IMR-90 (cell line): ENCODE measurements around the gene CNTNAP3B. TPM values are rescaled to one million over a fixed set of nuclear protein-coding genes. Genes with fewer than 3 reads are reported as not detected.
"Not testable (repeated sequence)": the region's sequence is repeated elsewhere in the genome, so short reads cannot be mapped to it uniquely, and the experiment has no call there.

ENCODE experiments used
- ATAC-seq: fragments of 200-7000 bp; cut with Tn5 transposase; 2 replicates; pipeline ENCODE4 v1.9.1; 2020; ENCODE audit warnings: low read depth, mild to moderate bottlenecking, moderate library complexity
- BruUV-seq: library from RNA; stranded (reverse); fragments of 400-500 nt; replicated peaks from 2 replicates; lab custom pipeline; 2021; lab: Mats Ljungman, UMichigan
- CTCF ChIA-PET: fragments of 300-600 bp; formaldehyde crosslinking; extraction: SDS; loops from one replicate; lab custom pipeline; 2021; ENCODE audit warnings: antibody characterized with exemption; lab: Yijun Ruan, JAX
- POLR2A ChIA-PET: fragments of 300-600 bp; sonication (Branson Sonifier 250); formaldehyde crosslinking; loops from one replicate; lab custom pipeline; 2022; ENCODE audit warnings: antibody characterized with exemption; ENCODE audit not compliant: unreplicated experiment; lab: Charles Lee
- DNase-seq: peaks from one replicate; pipeline ENCODE4 v3.0.0; 2013
- H2AFZ ChIP-seq: replicated peaks from 2 replicates; pipeline ENCODE3; 2013; ENCODE audit warnings: low read length, mild to moderate bottlenecking; ENCODE audit not compliant: poor library complexity
- H2AK5ac ChIP-seq: 2 replicates; pipeline ENCODE4 v1.6.1; 2013; ENCODE audit warnings: low read depth, low read length, inconsistent platforms
- H2AK9ac ChIP-seq: replicated peaks from 2 replicates; pipeline ENCODE3; 2013; ENCODE audit warnings: mild to moderate bottlenecking, low read depth, low read length, moderate library complexity; ENCODE audit not compliant: poor library complexity
- H2BK120ac ChIP-seq: 2 replicates; pipeline ENCODE4 v1.6.1; 2013; ENCODE audit warnings: low read depth, low read length, inconsistent platforms
- H2BK15ac ChIP-seq: 3 replicates; pipeline ENCODE4 v1.6.1; 2013; ENCODE audit warnings: low read depth, low read length, inconsistent platforms
- H2BK20ac ChIP-seq: 2 replicates; pipeline ENCODE4 v1.6.1; 2013; ENCODE audit warnings: low read depth, mild to moderate bottlenecking, inconsistent platforms, low read length, moderate library complexity
- H2BK5ac ChIP-seq: 2 replicates; pipeline ENCODE4 v1.6.1; 2013; ENCODE audit warnings: mild to moderate bottlenecking, low read depth, low read length, inconsistent platforms; ENCODE audit not compliant: poor library complexity, severe bottlenecking
- H3K14ac ChIP-seq: replicated peaks from 2 replicates; pipeline ENCODE4 v1.6.1; 2013; ENCODE audit warnings: low read depth, low read length, inconsistent platforms
- H3K18ac ChIP-seq: 2 replicates; pipeline ENCODE4 v1.6.1; 2013; ENCODE audit warnings: low read depth, low read length, control low read depth
- H3K23ac ChIP-seq: 2 replicates; pipeline ENCODE4 v1.6.1; 2013; ENCODE audit warnings: low read depth, low read length, inconsistent platforms
- H3K27ac ChIP-seq: 2 replicates; pipeline ENCODE4 v1.5.1; 2013; ENCODE audit warnings: mild to moderate bottlenecking, control low read depth, low read length; ENCODE audit not compliant: insufficient read depth
- H3K27me3 ChIP-seq: 2 replicates; pipeline ENCODE4 v1.6.1; 2013; ENCODE audit warnings: low read length; ENCODE audit not compliant: control insufficient read depth, insufficient read depth
- H3K36me3 ChIP-seq: 2 replicates; pipeline ENCODE4 v1.6.1; 2013; ENCODE audit warnings: low read length, mixed read lengths; ENCODE audit not compliant: control insufficient read depth, insufficient read depth
- H3K4ac ChIP-seq: 2 replicates; pipeline ENCODE4 v1.6.1; 2013; ENCODE audit warnings: low read depth, low read length, inconsistent platforms
- H3K4me1 ChIP-seq: 2 replicates; pipeline ENCODE4 v1.6.1; 2013; ENCODE audit warnings: low read length, mixed read lengths; ENCODE audit not compliant: control insufficient read depth, insufficient read depth
- H3K4me2 ChIP-seq: 2 replicates; pipeline ENCODE4 v1.6.1; 2013; ENCODE audit warnings: low read depth, mild to moderate bottlenecking, control low read depth, low read length, moderate library complexity
- H3K4me3 ChIP-seq: 2 replicates; pipeline ENCODE4 v1.5.1; 2013; ENCODE audit warnings: low read depth, mild to moderate bottlenecking, control low read depth, low read length, moderate library complexity; ENCODE audit not compliant: insufficient read depth
- H3K56ac ChIP-seq: 2 replicates; pipeline ENCODE4 v1.6.1; 2013; ENCODE audit warnings: low read length, inconsistent platforms; ENCODE audit not compliant: insufficient read depth; ENCODE audit errors: extremely low read depth
- H3K79me1 ChIP-seq, 2 experiments: 2 replicates each; pipeline ENCODE4 v1.6.1; 2013; ENCODE audit warnings: low read length in 2 of 2, inconsistent platforms in 1 of 2, low read depth in 1 of 2
- H3K9ac ChIP-seq: 2 replicates; pipeline ENCODE4 v1.6.1; 2013; ENCODE audit warnings: low read depth, low read length, control low read depth
- H3K9me1 ChIP-seq: 2 replicates; pipeline ENCODE4 v1.6.1; 2013; ENCODE audit warnings: low read length, inconsistent platforms; ENCODE audit not compliant: insufficient read depth
- H3K9me3 ChIP-seq: 2 replicates; pipeline ENCODE4 v1.6.1; 2013; ENCODE audit warnings: low read length; ENCODE audit not compliant: control insufficient read depth, insufficient read depth
- H4K20me1 ChIP-seq: 2 replicates; pipeline ENCODE4 v1.6.1; 2013; ENCODE audit warnings: low read length, inconsistent platforms; ENCODE audit not compliant: insufficient read depth
- H4K5ac ChIP-seq: 2 replicates; pipeline ENCODE4 v1.6.1; 2013; ENCODE audit warnings: mild to moderate bottlenecking, low read depth, low read length, control low read depth
- H4K8ac ChIP-seq, 2 experiments: 2 replicates each; pipeline ENCODE4 v1.6.1; 2013; ENCODE audit warnings: low read depth in 2 of 2, low read length in 2 of 2, control low read depth in 1 of 2, inconsistent platforms in 1 of 2
- H4K91ac ChIP-seq: 2 replicates; pipeline ENCODE4 v1.6.1; 2013; ENCODE audit warnings: low read depth, low read length, inconsistent platforms; ENCODE audit not compliant: insufficient read depth
- WGBS, 2 experiments: methylation state at CpG; one replicate each; pipeline versions ENCODE4 v1.1.5 to v1.1.7; 2013; ENCODE audit warnings: missing lambda C conversion rate in 2 of 2; ENCODE audit not compliant: insufficient read length in 1 of 2; ENCODE audit errors: extremely low coverage in 2 of 2; 5-methylcytosine and 5-hydroxymethylcytosine counted together
- dilution Hi-C: fragments of 300-500 bp; cut with HindIII; formaldehyde crosslinking; loops from one replicate; pipeline ENCODE4 v1.14.3; 2018; ENCODE audit warnings: low sequenced_read_pairs; ENCODE audit not compliant: unreplicated experiment
- in situ Hi-C: fragments of 300-500 bp; cut with MboI; formaldehyde crosslinking; loops from 3 replicates; pipeline ENCODE4 v1.14.3; 2019; ENCODE audit warnings: low sequenced_read_pairs, inconsistent platforms, mixed read lengths
- intact Hi-C: fragments of 100-400 bp; cut with micrococcal nuclease; formaldehyde crosslinking; loops from 2 replicates; pipeline ENCODE4 v1.10.0; 2022
- polyA plus RNA-seq, 3 experiments: library from polyadenylated mRNA; depleted of rRNA; stranded (reverse); fragments of >200 nt; gene quantifications; 2 replicates each; pipeline ENCODE4 v1.2.3, GENCODE V29; 2012; ENCODE audit warnings: low replicate concordance in 1 of 3
- total RNA-seq: library from RNA; depleted of rRNA; stranded (reverse); fragments of >200 nt; gene quantifications from 2 replicates; pipeline ENCODE4 v1.2.3, GENCODE V29; 2012

Gene CNTNAP3B
- total and polyA plus RNA-seq, 2 of the 4 experiments (the other 2 are of a cell fraction): 1.4 to 2.1 TPM

DNA sequence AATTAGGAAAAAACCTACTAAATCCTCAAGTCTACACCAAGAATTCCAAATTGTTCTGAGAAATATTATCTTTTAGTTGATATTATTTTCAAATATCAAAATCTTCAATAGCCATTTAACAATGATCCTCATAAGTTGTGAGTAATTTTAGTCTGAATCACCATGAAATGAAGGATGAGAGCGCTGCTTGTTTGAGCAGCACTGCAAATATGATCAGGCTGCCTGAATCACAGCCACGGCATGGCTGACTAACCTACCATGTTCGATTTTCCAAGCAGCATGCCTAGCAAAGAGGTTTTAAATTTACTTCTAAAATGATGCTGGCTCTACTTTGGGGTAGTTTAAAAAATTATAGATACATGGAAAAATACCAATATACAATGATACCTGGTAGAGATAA, 95.7 kb downstream of the CNTNAP3B start:
- H3K18ac ChIP-seq, H3K56ac ChIP-seq, H3K27ac ChIP-seq, H4K20me1 ChIP-seq, POLR2A ChIA-PET, H2AFZ ChIP-seq, dilution Hi-C loops, DNase-seq, H2BK5ac ChIP-seq, H3K27me3 ChIP-seq, H3K4me1 ChIP-seq, H3K9me3 ChIP-seq, H3K4me3 ChIP-seq, H3K14ac ChIP-seq, CTCF ChIA-PET, H2BK20ac ChIP-seq, H2BK15ac ChIP-seq, H3K36me3 ChIP-seq, H4K8ac ChIP-seq, H3K9me1 ChIP-seq, H3K4me2 ChIP-seq, H3K4ac ChIP-seq, H3K9ac ChIP-seq, H4K5ac ChIP-seq, intact Hi-C loops, H3K23ac ChIP-seq, H2BK120ac ChIP-seq, ATAC-seq, in situ Hi-C loops, H2AK5ac ChIP-seq, H3K79me1 ChIP-seq, H2AK9ac ChIP-seq, BruUV-seq, H4K91ac ChIP-seq: not testable (repeated sequence)
- WGBS, 2 experiments: no CpG with 5 or more reads among the region's 3 CpGs

DNA sequence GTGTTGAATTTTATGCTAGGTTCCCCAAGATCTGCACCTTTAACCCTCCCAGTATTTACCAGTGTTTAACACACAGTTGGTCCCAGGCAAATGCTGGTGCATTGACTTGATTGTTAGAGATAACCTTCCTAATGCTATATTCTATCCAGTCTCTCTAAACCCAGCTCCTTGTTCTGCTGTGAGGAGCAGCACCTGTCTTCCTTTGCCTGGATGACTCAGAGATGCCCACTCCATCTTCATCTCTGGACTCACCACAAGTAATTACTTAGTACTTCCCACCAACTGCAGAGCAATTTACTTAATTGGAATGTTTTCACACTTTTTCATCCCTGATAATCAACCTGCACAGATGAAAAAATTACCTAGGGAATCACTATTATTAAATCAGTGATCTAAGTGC, 108.6 kb downstream of the CNTNAP3B start:
- H3K4me1 ChIP-seq, H3K4me3 ChIP-seq, H2BK5ac ChIP-seq, in situ Hi-C loops, H4K8ac ChIP-seq, H2BK15ac ChIP-seq, H2AK5ac ChIP-seq, ATAC-seq, dilution Hi-C loops, H3K14ac ChIP-seq, H3K23ac ChIP-seq, H3K9me3 ChIP-seq, H3K27ac ChIP-seq, intact Hi-C loops, H2BK120ac ChIP-seq, H3K4me2 ChIP-seq, H2AK9ac ChIP-seq, H3K27me3 ChIP-seq, H3K9me1 ChIP-seq, POLR2A ChIA-PET, H2AFZ ChIP-seq, BruUV-seq, H3K56ac ChIP-seq, H4K91ac ChIP-seq, H4K20me1 ChIP-seq, CTCF ChIA-PET, DNase-seq, H3K36me3 ChIP-seq, H3K9ac ChIP-seq, H3K4ac ChIP-seq, H3K18ac ChIP-seq, H4K5ac ChIP-seq, H2BK20ac ChIP-seq, H3K79me1 ChIP-seq: not testable (repeated sequence)
